GM21367 (cell line): ENCODE data around the gene CCDC116.

Experiments used
- ATAC-seq: cut with Tn5 transposase; IDR thresholded peaks from one replicate; pipeline ENCODE4 v1.9.1; 2021; ENCODE audit not compliant: unreplicated experiment

CCDC116 gene

GRCh38 chr22:21650823-21651520 is 18.4 kb downstream of the CCDC116 start:
- ATAC-seq: no peak

GRCh38 chr22:21651521-21652009 is 19.0 kb downstream of the CCDC116 start:
- ATAC-seq: peak; percentile 33

- ATAC-seq: peak; percentile 62
Measured at GRCh38 chr22:21652010-21652546, 19.5 kb downstream of the CCDC116 start.

GRCh38 chr22:21652547-21653545 is 20.3 kb downstream of the CCDC116 start:
- ATAC-seq: no peak

GRCh38 chr22:21657020-21657359 is 24.4 kb downstream of the CCDC116 start:
- no peak for ATAC-seq

- peak; percentile 52 for ATAC-seq
Measured at GRCh38 chr22:21657360-21658032, 24.9 kb downstream of the CCDC116 start.

- no peak for ATAC-seq
Measured at GRCh38 chr22:21659864-21660525, 27.4 kb downstream of the CCDC116 start.

- no peak for ATAC-seq
Measured at GRCh38 chr22:21660904-21661303, 28.3 kb downstream of the CCDC116 start.

- ATAC-seq: no peak
Measured at GRCh38 chr22:21661991-21662390, 29.4 kb downstream of the CCDC116 start.

GRCh38 chr22:21663738-21664137 is 31.2 kb downstream of the CCDC116 start:
- no peak for ATAC-seq

GRCh38 chr22:21665047-21665851 is 32.7 kb downstream of the CCDC116 start:
- no peak for ATAC-seq

- ATAC-seq: no peak
Measured at GRCh38 chr22:21666786-21667185, 34.2 kb downstream of the CCDC116 start.

GRCh38 chr22:21669026-21669425 is 36.5 kb downstream of the CCDC116 start:
- ATAC-seq: no peak

GRCh38 chr22:21672107-21672629 is 39.6 kb downstream of the CCDC116 start:
- no peak for ATAC-seq

- no peak for ATAC-seq
Measured at GRCh38 chr22:21673534-21674321, 41.2 kb downstream of the CCDC116 start.

- ATAC-seq: no peak
Measured at GRCh38 chr22:21674638-21675245, 42.2 kb downstream of the CCDC116 start.

GRCh38 chr22:21677606-21678443 is 45.3 kb downstream of the CCDC116 start:
- ATAC-seq: no peak
